Endothelial cell (in vitro differentiated cells): ENCODE measurements around the gene BOC. TPM values are rescaled to one million over a fixed set of nuclear protein-coding genes. Genes with fewer than 3 reads are reported as not detected.

Source experiments
- DNase-seq: peaks from one replicate; pipeline ENCODE4 v3.0.0; 2021; ENCODE audit warnings: low spot score
- H3K27ac Mint-ChIP-seq: one replicate; pipeline ENCODE4 v1.8.0; 2021; ENCODE audit warnings: mixed read lengths, inconsistent platforms; ENCODE audit not compliant: unreplicated experiment
- H3K27me3 Mint-ChIP-seq: one replicate; pipeline ENCODE4 v1.8.0; 2021; ENCODE audit warnings: mild to moderate bottlenecking, moderate library complexity, mixed read lengths, inconsistent platforms; ENCODE audit not compliant: unreplicated experiment
- H3K36me3 Mint-ChIP-seq: one replicate; pipeline ENCODE4 v1.8.0; 2021; ENCODE audit warnings: mild to moderate bottlenecking, low read depth, mixed read lengths, inconsistent platforms; ENCODE audit not compliant: unreplicated experiment
- H3K4me1 Mint-ChIP-seq: one replicate; pipeline ENCODE4 v1.8.0; 2021; ENCODE audit warnings: mild to moderate bottlenecking, mixed read lengths, inconsistent platforms; ENCODE audit not compliant: unreplicated experiment
- H3K4me3 Mint-ChIP-seq: one replicate; pipeline ENCODE4 v1.8.0; 2021; ENCODE audit warnings: mild to moderate bottlenecking, mixed read lengths, inconsistent platforms; ENCODE audit not compliant: unreplicated experiment
- H3K9me3 Mint-ChIP-seq: one replicate; pipeline ENCODE4 v1.8.0; 2021; ENCODE audit warnings: mixed read lengths, inconsistent platforms; ENCODE audit not compliant: unreplicated experiment
- CTCF ChIP-seq: fragments of 200-600 bp; sonication (generic); IDR thresholded peaks from one replicate; pipeline ENCODE4 v1.5.0; 2021; ENCODE audit warnings: antibody characterized with exemption; ENCODE audit not compliant: unreplicated experiment
- total RNA-seq: library from RNA; stranded (reverse); fragmentation: NEBNext Ultra II Directional; extraction: Animal tissue kit (Norgen Biotek cat#: 25700); gene quantifications from one replicate; pipeline ENCODE4 v1.2.1, GENCODE V29; 2021; ENCODE audit not compliant: unreplicated experiment

BOC gene
- total RNA-seq, 1 donor from 2014 or later, result 3.8 TPM

- Mint-ChIP-seq H3K9me3 (no peaks in the 10 kb centered on the region), H3K4me1 (no peaks in the 10 kb centered on the region), H3K27me3 (no peaks in the 10 kb centered on the region), H3K4me3 (no peak overlapping the region), H3K36me3 (peaks cover 4% of the 10 kb centered on the region), H3K27ac (no peak overlapping the region)
- no peak for TF ChIP-seq CTCF
- no peak for DNase-seq
Observed at GRCh38 chr3:113254171-113254947, 43.0 kb downstream of the BOC start.

GRCh38 chr3:113255100-113255853, 43.9 kb downstream of the BOC start:
- no peak for TF ChIP-seq CTCF
- Mint-ChIP-seq H3K9me3 (no peaks in the 10 kb centered on the region), H3K27me3 (no peaks in the 10 kb centered on the region), H3K4me3 (no peak overlapping the region), H3K36me3 (no peaks in the 10 kb centered on the region), H3K4me1 (no peaks in the 10 kb centered on the region), H3K27ac (no peak overlapping the region)
- no peak for DNase-seq

- Mint-ChIP-seq H3K9me3 (no peaks in the 10 kb centered on the region), H3K4me1 (no peaks in the 10 kb centered on the region), H3K4me3 (no peak overlapping the region), H3K27ac (no peak overlapping the region), H3K36me3 (no peaks in the 10 kb centered on the region), H3K27me3 (no peaks in the 10 kb centered on the region)
- TF ChIP-seq CTCF, result no peak
- DNase-seq, result no peak
Observed at GRCh38 chr3:113255854-113256615, 44.7 kb downstream of the BOC start.

GRCh38 chr3:113258361-113258760, 47.0 kb downstream of the BOC start:
- Mint-ChIP-seq H3K27ac (no peak overlapping the region), H3K4me3 (no peak overlapping the region), H3K9me3 (no peaks in the 10 kb centered on the region), H3K4me1 (no peaks in the 10 kb centered on the region), H3K27me3 (no peaks in the 10 kb centered on the region), H3K36me3 (no peaks in the 10 kb centered on the region)
- no peak for TF ChIP-seq CTCF
- DNase-seq, result no peak
